Measurements from ENCODE around the gene ATP6AP1. TPM values are rescaled to one million over a fixed set of nuclear protein-coding genes. Genes with fewer than 3 reads are reported as not detected.

ATP6AP1 gene
- total and polyA plus RNA-seq, 2 donors (not counting 3 experiments of a cell fraction or from before 2014, with no cell fraction given), result 145 to 322 TPM

- intact Hi-C loops (cut with micrococcal nuclease) (no loop called here), dilution Hi-C loops (cut with MboI; ENCODE audit: extremely low pct_ligation_motif_present, low sequenced_read_pairs) (no loop called here)
- H3K4me1 ChIP-seq (ENCODE audit: control insufficient read depth, extremely low read depth, insufficient read depth, low read length), result peaks cover 8% of the 10 kb centered on the region
- peak overlapping the region; percentile 83 for H3K9ac ChIP-seq (replicated peaks; ENCODE audit: extremely low read depth, insufficient read depth, low read length)
- H3K79me2 ChIP-seq (ENCODE audit: control insufficient read depth, insufficient read depth, low read length), result peaks cover 20% of the 10 kb centered on the region
- H3K36me3 ChIP-seq (ENCODE audit: control insufficient read depth in 2 of 2, extremely low read depth in 1 of 2, insufficient read depth in 2 of 2, low read length in 2 of 2), result peaks cover 15 to 16% of the 10 kb centered on the region in 2 experiments
- H3K4me2 ChIP-seq (ENCODE audit: insufficient read depth, low read length), result peak overlapping the region; percentile 37
- no peak overlapping the region for H2AFZ ChIP-seq (ENCODE audit: low read depth, low read length)
- H3K27me3 ChIP-seq (ENCODE audit: control insufficient read depth in 2 of 2, insufficient read depth in 2 of 2, low read length in 2 of 2), result no peaks in the 10 kb centered on the region
- FAIRE-seq (peak; percentile 54), DNase-seq (ENCODE audit: low read depth, low spot score) (peak; percentile 61)
- ChIA-PET CTCF (interaction anchor here (1.2 to 2.1 kb wide), 3 partner anchors 12 to 30 kb away, joined by 4 to 6 read pairs (median 5); partner anchors contain the start of gene DNASE1L1), POLR2A (interaction anchor here (0.6 to 1.4 kb wide), 5 partner anchors 18 to 61 kb away, joined by 3 to 7 read pairs (median 4); partner anchors contain the start of gene EMD)
- no peak for TF ChIP-seq FOS (IDR thresholded peaks at IDR 0.05; ENCODE audit: borderline replicate concordance, insufficient read depth, low read length)
- TF ChIP-seq GATA2 (IDR thresholded peaks at IDR 0.05; ENCODE audit: insufficient read depth, insufficient read length, low read depth, low read length), result no peak
- TSS peak; percentile 66 for BruUV-seq (replicated peaks)
- no peaks in the 10 kb centered on the region for H3K9me1 ChIP-seq (replicated peaks; ENCODE audit: control insufficient read depth, extremely low read depth, insufficient read depth, low read length)
- peak overlapping the region; percentile 28 to 65 (median 62) for H3K4me3 ChIP-seq (replicated peaks in 1 of 3; ENCODE audit: insufficient read depth in 1 of 3, low read depth in 1 of 3, low read length in 3 of 3)
- no peaks in the 10 kb centered on the region for H3K9me3 ChIP-seq (replicated peaks; ENCODE audit: control insufficient read depth, insufficient read depth, low read length)
- H3K27ac ChIP-seq (ENCODE audit: insufficient read depth, low read depth, low read length), result peak overlapping the region; percentile 87
- H4K20me1 ChIP-seq (replicated peaks; ENCODE audit: control insufficient read depth, extremely low read depth, insufficient read depth, low read length), result no peaks in the 10 kb centered on the region
Observed at GRCh38 chrX:154396973-154397887, 31.2 kb upstream of the ATP6AP1 start.

GRCh38 chrX:154397888-154398667 lies 30.4 kb upstream of the ATP6AP1 start, which contains the start of gene RPL10:
RPL10 (plus strand) TSS chrX:154398377; CDS start chrX:154398520, 143 bp downstream.
- peak; percentile 98 for DNase-seq (ENCODE audit: low read depth, low spot score)
- ChIA-PET POLR2A (interaction anchor here (0.5 to 1.4 kb wide), 6 partner anchors 19 to 427 kb away, joined by 3 to 9 read pairs (median 4); partner anchors contain the start of gene EMD), CTCF (interaction anchor here (1.2 to 2.1 kb wide), 5 partner anchors 11 to 46 kb away, joined by 4 to 6 read pairs (median 5); partner anchors contain the start of genes DNASE1L1, FAM50A and TAFAZZIN)
- dilution Hi-C loops (cut with MboI; ENCODE audit: extremely low pct_ligation_motif_present, low sequenced_read_pairs), result no loop called here
- peaks cover 20% of the 10 kb centered on the region for H3K79me2 ChIP-seq (ENCODE audit: control insufficient read depth, insufficient read depth, low read length)
- H3K36me3 ChIP-seq (ENCODE audit: control insufficient read depth in 2 of 2, extremely low read depth in 1 of 2, insufficient read depth in 2 of 2, low read length in 2 of 2), result peaks cover 15 to 18% of the 10 kb centered on the region in 2 experiments
- H3K9me1 ChIP-seq (replicated peaks; ENCODE audit: control insufficient read depth, extremely low read depth, insufficient read depth, low read length), result no peaks in the 10 kb centered on the region
- BruUV-seq (replicated peaks), result no TSS peak
- intact Hi-C loops (cut with micrococcal nuclease), result no loop called here
- peaks cover 8% of the 10 kb centered on the region for H3K4me1 ChIP-seq (ENCODE audit: control insufficient read depth, extremely low read depth, insufficient read depth, low read length)
- H3K27ac ChIP-seq (ENCODE audit: insufficient read depth, low read depth, low read length), result peak within 1 kb of the TSS; percentile 87
- no peaks in the 10 kb centered on the region for H3K9me3 ChIP-seq (replicated peaks; ENCODE audit: control insufficient read depth, insufficient read depth, low read length)
- H3K4me3 ChIP-seq (replicated peaks in 1 of 3; ENCODE audit: insufficient read depth in 1 of 3, low read depth in 1 of 3, low read length in 3 of 3), result peak within 1 kb of the TSS; percentile 29 to 86 (median 66)
- H3K27me3 ChIP-seq (ENCODE audit: control insufficient read depth in 2 of 2, insufficient read depth in 2 of 2, low read length in 2 of 2), result no peaks in the 10 kb centered on the region
- no peak within 1 kb of the TSS for H2AFZ ChIP-seq (ENCODE audit: low read depth, low read length)
- peak within 1 kb of the TSS; percentile 82 for H3K4me2 ChIP-seq (ENCODE audit: insufficient read depth, low read length)
- TF ChIP-seq JUN (IDR thresholded peaks at IDR 0.05; ENCODE audit: borderline replicate concordance, insufficient read depth, insufficient read length, low read depth), result no peak
- TF ChIP-seq POLR2A (IDR thresholded peaks at IDR 0.05; ENCODE audit: low read depth, low read length), result peak; percentile 99
- no peak for TF ChIP-seq EZH2 (IDR thresholded peaks at IDR 0.05; ENCODE audit: borderline replicate concordance, low read depth, low read length, severe bottlenecking)
- peak; percentile 97 for TF ChIP-seq POLR2AphosphoS5 (IDR thresholded peaks at IDR 0.05; ENCODE audit: insufficient read depth, low read depth, low read length)
- no peaks in the 10 kb centered on the region for H4K20me1 ChIP-seq (replicated peaks; ENCODE audit: control insufficient read depth, extremely low read depth, insufficient read depth, low read length)
- FAIRE-seq, result peak; percentile 93
- H3K9ac ChIP-seq (replicated peaks; ENCODE audit: extremely low read depth, insufficient read depth, low read length), result peak within 1 kb of the TSS; percentile 95
